NOMO-1 treated with DMSO at 0.1 percent for 48 hours (cell line): ENCODE measurements around the gene AXDND1.
"Not testable (repeated sequence)": the region's sequence is repeated elsewhere in the genome, so short reads cannot be mapped to it uniquely, and the experiment has no call there.

Source experiments
- DNase-seq: peaks from one replicate; lab custom pipeline; 2025; ENCODE audit not compliant: unreplicated experiment; lab: John Stamatoyannopoulos, UW

AXDND1 gene

GRCh38 chr1:179369751-179370341 is 4.1 kb downstream of the AXDND1 start:
- peak; percentile 74 for DNase-seq

GRCh38 chr1:179372160-179372559 is 6.4 kb downstream of the AXDND1 start:
- DNase-seq = no peak

- DNase-seq = no peak
These were observed 10.5 kb downstream of the AXDND1 start for GRCh38 chr1:179376223-179376622.

GRCh38 chr1:179380299-179380698 is 14.5 kb downstream of the AXDND1 start:
- no peak for DNase-seq

GRCh38 chr1:179384027-179384426 is 18.3 kb downstream of the AXDND1 start:
- no peak for DNase-seq

- no peak for DNase-seq
These were observed 19.7 kb downstream of the AXDND1 start for GRCh38 chr1:179385510-179385909.

GRCh38 chr1:179393721-179394120 is 27.9 kb downstream of the AXDND1 start:
- DNase-seq = no peak

- DNase-seq = not testable (repeated sequence)
These were observed 33.6 kb downstream of the AXDND1 start for GRCh38 chr1:179399399-179399798.

- DNase-seq = not testable (repeated sequence)
These were observed 52.0 kb downstream of the AXDND1 start for GRCh38 chr1:179417760-179418159.

- not testable (repeated sequence) for DNase-seq
These were observed 52.9 kb downstream of the AXDND1 start for GRCh38 chr1:179418706-179419105.

- DNase-seq = no peak
These were observed 58.8 kb downstream of the AXDND1 start for GRCh38 chr1:179424610-179425009.

GRCh38 chr1:179425186-179425585 is 59.4 kb downstream of the AXDND1 start:
- DNase-seq = no peak

GRCh38 chr1:179437171-179437570 is 71.4 kb downstream of the AXDND1 start:
- no peak for DNase-seq

GRCh38 chr1:179439646-179440045 is 73.9 kb downstream of the AXDND1 start:
- not testable (repeated sequence) for DNase-seq

- not testable (repeated sequence) for DNase-seq
These were observed 74.5 kb downstream of the AXDND1 start for GRCh38 chr1:179440301-179440700.

GRCh38 chr1:179440971-179441370 is 75.2 kb downstream of the AXDND1 start:
- no peak for DNase-seq

GRCh38 chr1:179441501-179441900 is 75.7 kb downstream of the AXDND1 start:
- DNase-seq = no peak

- DNase-seq = not testable (repeated sequence)
These were observed 77.1 kb downstream of the AXDND1 start for GRCh38 chr1:179442846-179443245.

- no peak for DNase-seq
These were observed 79.8 kb downstream of the AXDND1 start for GRCh38 chr1:179445593-179445992.

GRCh38 chr1:179447489-179447888 is 81.7 kb downstream of the AXDND1 start:
- no peak for DNase-seq

GRCh38 chr1:179448437-179449149 is 82.8 kb downstream of the AXDND1 start:
- DNase-seq = no peak

- DNase-seq = not testable (repeated sequence)
These were observed 93.9 kb downstream of the AXDND1 start for GRCh38 chr1:179459606-179460206.
